Mucosa of rectum (tissue), 2 donors: ENCODE measurements around the gene PLXNB2.
A peak's percentile ranks its signal among the peaks of the same experiment; 100 is the strongest.

Experiments
- H3K27ac ChIP-seq, 2 donors: one replicate each; pipeline ENCODE4 v1.7.0; 2013; ENCODE audit warnings: inconsistent platforms in 2 of 2, low read depth in 2 of 2, low read length in 2 of 2
- H3K27me3 ChIP-seq, 2 donors: one replicate each; pipeline ENCODE4 v1.7.0; 2013; ENCODE audit warnings: low read length in 2 of 2; ENCODE audit not compliant: control insufficient read depth in 2 of 2, insufficient read depth in 2 of 2
- H3K36me3 ChIP-seq, 2 donors: one replicate each; pipeline ENCODE4 v1.7.0; 2013; ENCODE audit warnings: low read length in 2 of 2; ENCODE audit not compliant: control insufficient read depth in 2 of 2, insufficient read depth in 2 of 2
- H3K4me1 ChIP-seq, 2 donors: one replicate each; pipeline ENCODE4 v1.7.0; 2013; ENCODE audit warnings: low read length in 2 of 2, mild to moderate bottlenecking in 1 of 2; ENCODE audit not compliant: control insufficient read depth in 2 of 2, insufficient read depth in 2 of 2
- H3K4me3 ChIP-seq, 2 donors: one replicate each; pipeline ENCODE4 v1.7.0; 2013; ENCODE audit warnings: low read length in 2 of 2
- H3K9ac ChIP-seq, 2 donors: one replicate each; pipeline ENCODE4 v1.7.0; 2013; ENCODE audit warnings: low read length in 2 of 2, low read depth in 1 of 2, mild to moderate bottlenecking in 1 of 2
- H3K9me3 ChIP-seq, 2 donors: one replicate each; pipeline ENCODE4 v1.7.0; 2013; ENCODE audit warnings: low read length in 2 of 2; ENCODE audit not compliant: control insufficient read depth in 2 of 2
- donor health status: healthy.
- donor health status: Normal muscosa, but diverticular disease.

PLXNB2 gene

DNA sequence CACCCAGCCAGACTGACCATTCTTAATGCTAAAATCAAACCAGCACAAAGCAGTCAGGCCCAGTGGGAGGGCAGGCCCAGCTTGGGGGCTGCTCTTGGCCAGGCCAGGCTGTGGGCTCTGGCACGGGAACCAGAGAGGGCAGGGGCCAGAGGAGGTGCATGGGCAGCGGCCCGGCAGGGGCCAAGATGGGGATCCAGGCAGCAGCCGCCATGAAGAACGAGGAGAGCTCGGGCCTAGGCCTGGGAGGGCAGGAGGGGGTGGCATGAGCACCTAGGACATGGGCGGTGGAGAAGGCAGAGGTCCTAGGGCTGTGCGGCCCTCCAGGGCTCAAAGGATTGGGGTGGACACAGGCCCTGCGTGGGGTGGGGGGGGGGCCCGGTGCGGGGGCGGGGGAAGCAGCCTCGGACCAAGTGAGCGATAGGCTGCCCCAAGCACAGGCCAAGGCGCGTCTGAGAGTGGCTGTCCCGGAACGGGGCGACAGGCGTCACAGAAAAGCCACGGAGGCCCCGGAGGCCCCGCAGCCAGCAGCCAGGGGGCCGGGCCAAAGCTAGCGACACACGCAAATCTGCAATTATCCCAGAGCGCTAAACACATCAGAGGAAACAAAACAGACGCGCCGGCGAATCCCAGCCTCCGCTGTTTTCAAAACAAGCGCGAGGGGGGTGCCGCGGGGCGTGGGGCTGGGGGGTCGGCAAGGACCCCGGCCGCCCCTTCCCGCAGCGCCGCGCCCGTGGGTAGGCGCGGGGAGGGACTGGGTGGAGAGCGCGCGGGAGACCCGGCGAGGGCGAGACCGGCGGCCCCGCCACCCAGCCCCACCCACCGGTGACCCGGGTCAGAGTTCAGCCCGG lies 8.3 kb downstream of the PLXNB2 start:
- peak overlapping the region; percentile 48 to 82 for H3K27ac ChIP-seq
- peak overlapping the region; percentile 26 to 52 for H3K4me3 ChIP-seq
- peak overlapping the region in 1 of 2 donors; percentile 62 for H3K9ac ChIP-seq
- H3K4me1 ChIP-seq: peaks cover 58 to 78% of the 10 kb centered on the region in 2 donors
- no peaks in the 10 kb centered on the region for H3K9me3 ChIP-seq
- peaks cover 0 to 4% of the 10 kb centered on the region in 2 donors for H3K36me3 ChIP-seq
- H3K27me3 ChIP-seq: no peaks in the 10 kb centered on the region

DNA sequence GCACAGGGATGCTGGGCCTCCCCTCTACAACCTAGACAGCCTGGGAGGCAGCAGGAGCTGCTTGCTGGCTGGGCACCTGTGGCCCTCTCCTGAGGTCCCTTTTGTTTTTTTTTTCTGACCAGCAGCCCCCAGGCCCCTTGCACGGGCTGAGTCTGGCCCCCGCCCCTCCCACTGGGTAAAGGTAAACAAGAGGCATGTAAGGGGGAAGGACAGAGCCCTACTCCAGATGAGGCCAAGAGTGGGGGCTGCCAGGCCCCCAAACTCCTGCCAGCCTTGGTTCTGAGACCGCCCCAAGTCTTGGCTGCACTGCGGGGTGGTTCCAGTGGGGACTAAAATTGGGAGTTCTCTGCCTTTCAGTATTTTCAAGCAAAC lies 9.2 kb downstream of the PLXNB2 start:
- H3K36me3 ChIP-seq: peaks cover 0 to 4% of the 10 kb centered on the region in 2 donors
- peaks cover 56 to 78% of the 10 kb centered on the region in 2 donors for H3K4me1 ChIP-seq
- H3K9me3 ChIP-seq: no peaks in the 10 kb centered on the region
- H3K9ac ChIP-seq: no peak overlapping the region
- H3K27ac ChIP-seq: no peak overlapping the region
- H3K4me3 ChIP-seq: no peak overlapping the region
- no peaks in the 10 kb centered on the region for H3K27me3 ChIP-seq

DNA sequence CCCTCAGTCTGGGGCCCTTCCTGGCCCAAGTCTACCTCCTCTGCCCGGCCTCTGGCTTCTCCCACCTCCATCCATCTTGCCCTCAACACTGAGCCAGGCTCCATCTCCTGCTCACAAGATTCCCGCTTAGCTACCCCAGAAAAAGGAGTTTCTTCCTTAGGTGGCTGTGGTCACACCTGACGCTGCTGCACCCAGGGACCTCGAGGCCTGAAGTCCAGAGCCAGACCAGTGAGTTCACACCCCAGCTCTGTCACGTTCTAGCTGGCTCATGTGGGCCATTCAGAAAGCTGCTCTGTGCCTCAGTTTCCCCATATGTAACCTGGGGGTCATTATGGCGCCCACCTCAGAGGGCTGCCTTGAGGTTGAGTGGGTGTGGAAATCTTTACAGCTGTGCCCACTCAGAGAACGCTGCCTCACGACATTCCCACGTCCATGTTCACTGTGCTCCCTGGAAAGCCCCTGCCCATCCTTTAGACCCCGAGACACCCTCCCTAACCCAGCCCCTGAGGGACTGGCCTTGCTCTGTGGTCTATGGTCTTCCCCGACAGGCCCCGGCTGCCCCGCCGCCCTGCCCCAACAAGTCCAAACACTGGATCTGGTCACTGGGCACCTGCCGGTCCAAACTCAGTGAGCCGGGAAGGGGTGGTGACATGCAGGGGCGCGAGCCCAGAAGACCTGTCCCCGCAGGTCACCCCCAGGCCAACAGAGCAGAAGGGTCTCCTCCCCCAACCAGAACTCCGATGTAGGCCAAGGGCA lies 9.8 kb downstream of the PLXNB2 start:
- H3K4me3 ChIP-seq: no peak overlapping the region
- no peaks in the 10 kb centered on the region for H3K9me3 ChIP-seq
- no peaks in the 10 kb centered on the region for H3K27me3 ChIP-seq
- no peak overlapping the region for H3K9ac ChIP-seq
- peaks cover 54 to 78% of the 10 kb centered on the region in 2 donors for H3K4me1 ChIP-seq
- H3K36me3 ChIP-seq: peaks cover 0 to 4% of the 10 kb centered on the region in 2 donors
- H3K27ac ChIP-seq: peak overlapping the region in 1 of 2 donors; percentile 17

DNA sequence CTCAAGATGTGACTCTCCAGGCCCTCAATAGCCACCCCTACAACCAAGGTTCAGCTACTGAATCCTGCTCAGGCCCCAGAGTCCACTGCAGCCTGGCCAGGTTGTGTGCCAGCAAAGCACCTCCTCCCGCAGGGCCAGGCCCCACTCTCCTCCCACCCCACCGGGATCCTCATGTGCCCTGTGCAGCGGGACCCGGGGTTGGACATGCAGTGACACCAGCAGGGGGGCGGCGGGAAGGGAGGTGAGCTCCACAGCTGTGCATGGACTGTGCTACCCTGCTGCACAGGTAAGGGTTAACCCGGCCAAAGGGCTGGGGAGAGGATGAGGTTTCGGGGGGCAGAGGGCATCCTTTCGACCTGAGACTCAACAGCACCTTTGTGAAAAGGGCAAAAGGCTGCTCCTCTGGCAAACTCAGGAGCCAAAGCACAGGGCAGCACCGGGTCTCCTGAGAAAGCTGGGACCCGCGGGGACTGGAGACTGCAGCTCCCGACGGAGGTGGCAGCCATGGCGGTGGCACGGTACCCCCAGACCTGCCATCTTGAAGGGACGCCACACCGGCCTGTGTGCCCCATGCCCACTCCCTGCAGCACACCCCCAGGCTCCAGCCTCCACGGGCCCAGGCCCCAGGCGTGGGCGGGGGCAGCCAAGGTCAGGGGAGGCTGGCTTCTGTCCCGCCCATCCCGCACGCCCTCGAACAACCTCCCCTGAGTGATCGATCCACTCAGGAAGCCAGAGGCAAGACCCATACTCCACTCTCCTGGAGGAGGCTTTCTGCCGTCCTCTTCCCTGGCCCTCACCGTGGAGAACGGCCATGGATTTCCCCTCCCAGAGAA lies 10.6 kb downstream of the PLXNB2 start:
- Histone ChIP-seq H3K36me3 (peaks cover 0 to 4% of the 10 kb centered on the region in 2 donors), H3K27ac (no peak overlapping the region), H3K9ac (peak overlapping the region in 1 of 2 donors; percentile 38), H3K9me3 (no peaks in the 10 kb centered on the region), H3K4me3 (peak overlapping the region in 1 of 2 donors; percentile 16), H3K4me1 (peaks cover 49 to 75% of the 10 kb centered on the region in 2 donors), H3K27me3 (no peaks in the 10 kb centered on the region)

DNA sequence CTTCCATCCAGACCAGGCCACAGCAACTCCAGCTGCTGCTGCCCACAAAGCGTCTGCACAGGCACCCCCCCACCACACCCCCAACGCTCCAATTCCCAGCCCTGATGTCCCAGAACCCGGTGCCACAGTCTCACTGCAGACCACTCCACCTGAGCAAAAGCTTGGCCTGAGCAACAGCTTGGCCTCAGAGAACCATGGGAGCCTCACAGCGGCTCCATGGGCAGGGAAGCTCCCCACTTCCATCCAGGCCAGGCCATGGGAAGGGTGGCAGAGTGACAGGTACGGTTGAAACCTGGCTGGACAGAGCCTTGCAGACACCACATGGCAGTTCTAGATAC lies 13.2 kb downstream of the PLXNB2 start:
- Histone ChIP-seq H3K4me1 (peaks cover 34 to 57% of the 10 kb centered on the region in 2 donors), H3K36me3 (peaks cover 11 to 23% of the 10 kb centered on the region in 2 donors), H3K4me3 (peak overlapping the region; percentile 31 to 56), H3K27me3 (no peaks in the 10 kb centered on the region), H3K9me3 (no peaks in the 10 kb centered on the region), H3K27ac (peak overlapping the region; percentile 94 to 95), H3K9ac (peak overlapping the region; percentile 63 to 71)

DNA sequence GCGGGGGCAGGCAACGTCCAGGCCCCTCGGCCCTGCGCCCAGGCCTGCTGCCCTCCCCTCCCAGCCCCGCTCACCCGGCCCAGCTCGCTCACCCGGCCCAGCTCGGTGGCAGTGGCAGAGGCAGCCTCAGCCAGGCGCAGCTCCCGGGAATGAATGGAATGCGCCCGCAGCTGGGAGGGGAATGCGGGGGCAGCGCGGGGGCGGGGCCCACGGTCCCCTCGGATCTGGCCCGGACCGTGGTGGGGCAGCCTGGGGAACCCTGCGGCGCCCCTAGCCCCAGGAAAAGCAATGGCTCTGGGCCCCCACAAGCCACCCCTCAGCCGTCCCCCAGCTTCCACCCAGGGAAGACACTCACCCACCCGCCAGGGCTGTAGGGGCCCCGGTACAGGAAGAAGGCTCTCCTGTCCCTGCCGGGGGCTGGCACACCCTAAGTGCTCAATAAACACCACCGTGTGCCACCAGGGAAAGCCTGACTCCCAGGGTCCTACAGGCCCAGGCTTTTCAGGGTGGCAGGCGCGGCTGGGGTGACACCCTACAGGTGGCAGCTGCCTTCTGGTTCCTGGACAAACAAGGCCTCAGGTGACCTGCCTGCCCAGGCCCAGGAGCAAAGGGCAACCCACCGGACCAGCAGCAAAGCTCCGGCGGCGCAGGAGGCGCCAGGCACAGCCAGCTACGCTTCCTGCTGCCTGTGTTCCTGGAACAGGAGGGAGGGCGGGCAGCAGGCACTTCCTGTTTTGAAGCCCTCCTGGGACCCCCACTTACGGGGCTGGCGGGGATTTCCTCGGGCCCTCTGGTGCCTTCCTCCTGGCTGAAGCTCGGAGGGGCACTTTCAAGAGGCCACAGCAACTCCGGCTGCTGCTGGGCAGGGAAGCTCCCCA lies 13.8 kb downstream of the PLXNB2 start:
- Histone ChIP-seq H3K4me3 (peak overlapping the region; percentile 31 to 56), H3K9ac (peak overlapping the region; percentile 63 to 71), H3K27ac (peak overlapping the region; percentile 94 to 95), H3K9me3 (no peaks in the 10 kb centered on the region), H3K27me3 (no peaks in the 10 kb centered on the region), H3K4me1 (peaks cover 31 to 52% of the 10 kb centered on the region in 2 donors), H3K36me3 (peaks cover 17 to 29% of the 10 kb centered on the region in 2 donors)

DNA sequence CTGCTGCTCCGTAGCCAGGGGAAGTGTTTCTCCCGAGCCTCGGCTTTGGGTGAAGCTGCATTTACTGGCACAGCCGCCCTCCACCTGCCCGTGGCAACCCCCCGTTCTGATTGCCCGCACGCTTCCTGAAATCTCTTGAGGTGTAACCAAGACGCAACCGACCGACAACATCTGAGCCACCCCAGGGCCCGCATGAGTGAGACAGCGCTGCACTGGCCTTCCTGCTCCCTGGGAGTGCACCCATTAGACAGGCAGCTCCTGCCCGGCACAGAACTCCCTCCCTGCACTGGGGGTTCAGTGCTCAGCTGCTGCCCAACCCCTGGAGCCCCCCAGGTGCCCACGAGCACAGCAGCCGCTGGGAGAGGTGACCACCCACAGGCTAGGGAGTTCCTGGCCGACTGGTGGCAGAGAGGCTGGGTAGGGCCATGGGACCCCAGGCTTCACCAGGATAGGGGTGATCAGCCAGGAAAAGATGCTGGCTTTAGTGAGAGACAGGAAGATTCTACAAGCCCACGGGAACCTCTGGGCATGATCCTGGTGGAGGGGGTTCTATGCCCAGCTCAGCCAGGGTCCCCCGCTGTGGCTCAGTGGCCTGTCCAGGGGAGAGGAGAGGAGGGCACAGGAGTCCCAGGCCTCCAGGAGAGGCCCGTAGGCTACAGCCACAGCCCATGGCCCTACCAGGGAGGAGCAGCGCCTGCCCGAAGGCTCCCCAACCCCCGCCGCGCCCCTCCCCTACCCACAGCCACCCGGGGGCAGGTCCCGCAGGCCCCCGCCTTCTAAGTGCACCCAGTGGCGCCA lies 14.6 kb downstream of the PLXNB2 start:
- Histone ChIP-seq H3K4me1 (peaks cover 31 to 44% of the 10 kb centered on the region in 2 donors), H3K27me3 (no peaks in the 10 kb centered on the region), H3K36me3 (peaks cover 25 to 34% of the 10 kb centered on the region in 2 donors), H3K27ac (peak overlapping the region; percentile 94 to 95), H3K9ac (peak overlapping the region in 1 of 2 donors; percentile 71), H3K9me3 (no peaks in the 10 kb centered on the region), H3K4me3 (peak overlapping the region; percentile 40 to 48)

DNA sequence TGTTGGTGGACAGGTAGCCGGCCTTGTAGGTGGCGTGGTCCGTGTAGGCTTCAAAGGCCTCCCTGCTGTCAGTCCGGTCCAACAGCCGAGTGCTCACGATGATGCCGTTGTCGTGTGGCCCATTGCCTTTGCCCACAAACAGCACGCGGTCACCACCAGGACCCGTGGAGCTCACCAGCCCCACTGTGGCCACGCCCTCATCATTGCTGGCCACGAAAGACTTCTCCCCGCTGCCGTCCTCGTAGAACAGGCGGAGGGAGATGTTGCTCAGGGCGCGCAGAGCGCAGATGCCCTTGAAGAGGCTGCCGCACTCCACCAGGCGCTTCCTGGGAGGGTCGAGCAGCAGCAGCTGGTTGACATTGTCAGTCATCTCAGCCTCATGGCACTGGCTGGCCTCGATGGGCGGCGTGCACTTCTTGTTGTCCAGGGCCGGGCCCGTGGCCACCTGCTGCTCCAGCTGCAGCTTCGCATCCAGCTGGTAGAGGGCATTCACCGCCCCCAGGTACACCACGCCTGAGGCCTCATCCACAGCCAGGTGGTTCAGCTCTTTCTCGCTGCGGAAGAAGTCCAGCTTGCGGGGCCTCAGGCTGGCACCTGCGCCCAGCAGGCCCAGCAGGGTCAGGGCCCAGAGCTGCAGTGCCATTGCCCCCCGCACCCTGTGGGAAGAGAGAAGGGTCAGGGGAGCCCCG lies 17.4 kb downstream of the PLXNB2 start:
- H3K4me3 ChIP-seq: no peak overlapping the region
- H3K9me3 ChIP-seq: no peaks in the 10 kb centered on the region
- H3K36me3 ChIP-seq: peaks cover 44 to 47% of the 10 kb centered on the region in 2 donors
- H3K4me1 ChIP-seq: peaks cover 21 to 29% of the 10 kb centered on the region in 2 donors
- H3K27ac ChIP-seq: no peak overlapping the region
- H3K9ac ChIP-seq: no peak overlapping the region
- no peaks in the 10 kb centered on the region for H3K27me3 ChIP-seq
